ENCODE measurements around the gene LGMN. TPM values are rescaled to one million over a fixed set of nuclear protein-coding genes. Genes with fewer than 3 reads are reported as not detected.
A peak's percentile ranks its signal among the peaks of the same experiment; 100 is the strongest.

Gene LGMN
- total RNA-seq, 6 experiments from 2014 or later, result 37.0 to 57.3 (median 43.3) TPM

GRCh38 chr14:92693998-92694795 lies 54.2 kb downstream of the LGMN start:
- no peak for TF ChIP-seq CTCF (IDR thresholded peaks at IDR 0.05)
- no peak for DNase-seq
- Mint-ChIP-seq H3K4me3 (no peak overlapping the region; the same call in 1 of the 2 replicates), H3K9me3 (no peaks in the 10 kb centered on the region), H3K27me3 (ENCODE audit: insufficient read depth) (peaks cover 19% of the 10 kb centered on the region), H3K27ac (no peak overlapping the region), H3K36me3 (ENCODE audit: low read depth) (no peaks in the 10 kb centered on the region), H3K4me1 (ENCODE audit: low read depth) (peaks cover 13% of the 10 kb centered on the region)

- TF ChIP-seq CTCF (IDR thresholded peaks at IDR 0.05), result no peak
- Mint-ChIP-seq H3K4me1 (ENCODE audit: low read depth) (peaks cover 13% of the 10 kb centered on the region), H3K9me3 (no peaks in the 10 kb centered on the region), H3K36me3 (ENCODE audit: low read depth) (no peaks in the 10 kb centered on the region), H3K27me3 (ENCODE audit: insufficient read depth) (peaks cover 21% of the 10 kb centered on the region), H3K27ac (no peak overlapping the region), H3K4me3 (no peak overlapping the region)
- DNase-seq, result no peak
Measured at GRCh38 chr14:92692822-92693226, 55.6 kb downstream of the LGMN start.

GRCh38 chr14:92690171-92691011 lies 58.0 kb downstream of the LGMN start:
- peak; percentile 46 for DNase-seq
- no peaks in the 10 kb centered on the region for H3K9me3 Mint-ChIP-seq
- no peak overlapping the region for H3K27ac Mint-ChIP-seq
- H3K27me3 Mint-ChIP-seq (ENCODE audit: insufficient read depth), result peaks cover 16% of the 10 kb centered on the region
- no peaks in the 10 kb centered on the region for H3K36me3 Mint-ChIP-seq (ENCODE audit: low read depth)
- H3K4me3 Mint-ChIP-seq, result no peak overlapping the region
- TF ChIP-seq CTCF (IDR thresholded peaks at IDR 0.05), result peak; percentile 77
- peaks cover 13% of the 10 kb centered on the region for H3K4me1 Mint-ChIP-seq (ENCODE audit: low read depth)

- DNase-seq, result no peak
- Mint-ChIP-seq H3K9me3 (no peaks in the 10 kb centered on the region), H3K27me3 (ENCODE audit: insufficient read depth) (peaks cover 9% of the 10 kb centered on the region), H3K4me1 (ENCODE audit: low read depth) (no peaks in the 10 kb centered on the region), H3K36me3 (ENCODE audit: low read depth) (no peaks in the 10 kb centered on the region), H3K27ac (no peak overlapping the region), H3K4me3 (no peak overlapping the region)
- no peak for TF ChIP-seq CTCF (IDR thresholded peaks at IDR 0.05)
Measured at GRCh38 chr14:92688434-92689375, 59.7 kb downstream of the LGMN start.

Measured in HFFc6 (cell line).